Neural cell (in vitro differentiated cells): ENCODE measurements around the gene GRID2IP.
"Not testable (repeated sequence)": the region's sequence is repeated elsewhere in the genome, so short reads cannot be mapped to it uniquely, and the experiment has no call there.

Source experiments
- CTCF ChIP-seq: fragments of 450-650 bp; IDR thresholded peaks from 2 replicates; pipeline ENCODE4 v1.5.1; 2014; ENCODE audit warnings: antibody characterized with exemption, mild to moderate bottlenecking, moderate library complexity; ENCODE audit not compliant: poor library complexity, severe bottlenecking
- EP300 ChIP-seq: fragments of 450-650 bp; conservative IDR thresholded peaks from 2 replicates; pipeline ENCODE4 v1.6.1; 2014; ENCODE audit warnings: antibody characterized with exemption, mild to moderate bottlenecking, moderate library complexity; ENCODE audit not compliant: poor library complexity, severe bottlenecking

GRCh38 chr7:6450591-6450990, 100.7 kb downstream of the GRID2IP start:
- not testable (repeated sequence) for TF ChIP-seq CTCF, EP300
